Measurements from ENCODE around the gene DOHH.

DNA sequence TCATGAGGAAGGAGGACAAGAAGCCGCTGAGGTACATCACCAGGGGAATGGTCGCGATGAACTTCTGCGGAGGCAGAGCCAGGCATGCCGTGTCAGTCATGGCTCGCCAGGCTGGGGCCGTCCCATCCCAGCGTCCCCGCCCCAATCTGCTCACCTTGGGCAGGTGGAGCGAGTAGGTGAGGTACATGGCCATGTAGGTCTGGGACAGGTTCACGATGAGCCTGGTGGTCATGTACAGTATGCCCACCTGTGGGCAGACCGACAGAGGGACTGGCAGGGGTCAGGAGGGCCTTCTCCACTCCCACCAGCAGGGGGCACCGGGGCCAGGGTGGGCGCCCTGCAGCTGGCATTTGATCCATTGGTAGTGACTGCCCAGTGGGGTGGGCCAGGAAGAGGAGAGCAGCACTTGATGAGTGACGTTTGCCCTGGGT is 46.8 kb upstream of the DOHH start:
- TF ChIP-seq, protein P1, sequence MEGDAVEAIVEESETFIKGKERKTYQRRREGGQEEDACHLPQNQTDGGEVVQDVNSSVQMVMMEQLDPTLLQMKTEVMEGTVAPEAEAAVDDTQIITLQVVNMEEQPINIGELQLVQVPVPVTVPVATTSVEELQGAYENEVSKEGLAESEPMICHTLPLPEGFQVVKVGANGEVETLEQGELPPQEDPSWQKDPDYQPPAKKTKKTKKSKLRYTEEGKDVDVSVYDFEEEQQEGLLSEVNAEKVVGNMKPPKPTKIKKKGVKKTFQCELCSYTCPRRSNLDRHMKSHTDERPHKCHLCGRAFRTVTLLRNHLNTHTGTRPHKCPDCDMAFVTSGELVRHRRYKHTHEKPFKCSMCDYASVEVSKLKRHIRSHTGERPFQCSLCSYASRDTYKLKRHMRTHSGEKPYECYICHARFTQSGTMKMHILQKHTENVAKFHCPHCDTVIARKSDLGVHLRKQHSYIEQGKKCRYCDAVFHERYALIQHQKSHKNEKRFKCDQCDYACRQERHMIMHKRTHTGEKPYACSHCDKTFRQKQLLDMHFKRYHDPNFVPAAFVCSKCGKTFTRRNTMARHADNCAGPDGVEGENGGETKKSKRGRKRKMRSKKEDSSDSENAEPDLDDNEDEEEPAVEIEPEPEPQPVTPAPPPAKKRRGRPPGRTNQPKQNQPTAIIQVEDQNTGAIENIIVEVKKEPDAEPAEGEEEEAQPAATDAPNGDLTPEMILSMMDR (IDR thresholded peaks at IDR 0.05; ENCODE audit: low read length), result peak; percentile 74
- TF ChIP-seq EZH2phosphoT487 (IDR thresholded peaks at IDR 0.05; ENCODE audit: low read length) (no peak), EZH2 (optimal IDR thresholded peaks at IDR 0.05; ENCODE audit: low read depth, low read length) (no peak)

All from MM.1S (cell line).